Bronchial epithelial cell (primary cell): ENCODE data around the gene VTCN1. TPM values are rescaled to one million over a fixed set of nuclear protein-coding genes. Genes with fewer than 3 reads are reported as not detected.

Experiments used
- DNase-seq: peaks from one replicate; pipeline ENCODE4 v3.0.0-alpha.2; 2010; ENCODE audit warnings: low read depth
- FAIRE-seq: peaks from 2 replicates; lab custom pipeline; 2011; peaks lifted over from hg19 to GRCh38; lab: Jason Lieb, UNC
- H3K27me3 ChIP-seq: 2 replicates; pipeline ENCODE4 v1.5.1; 2011; ENCODE audit warnings: low read length; ENCODE audit not compliant: control insufficient read depth, insufficient read depth
- H3K36me3 ChIP-seq: 2 replicates; pipeline ENCODE4 v1.5.1; 2011; ENCODE audit warnings: low read length; ENCODE audit not compliant: control insufficient read depth, insufficient read depth
- H3K4me3 ChIP-seq: 2 replicates; pipeline ENCODE4 v1.5.1; 2011; ENCODE audit warnings: mild to moderate bottlenecking, low read depth, low read length, control low read depth
- CTCF ChIP-seq: IDR thresholded peaks from 2 replicates; pipeline ENCODE4 v1.5.1; 2011; ENCODE audit warnings: mild to moderate bottlenecking, moderate library complexity, low read length, control low read depth, inconsistent platforms; ENCODE audit not compliant: insufficient read depth, severe bottlenecking
- total RNA-seq: library from RNA; depleted of rRNA; stranded (reverse); fragments of >200 nt; gene quantifications from 2 replicates; pipeline ENCODE4 v1.2.1, GENCODE V29; 2014

Gene VTCN1
- total RNA-seq, 1 donor from 2014 or later, result 0.26 TPM

GRCh38 chr1:117174851-117175250 is 35.9 kb downstream of the VTCN1 start:
- Histone ChIP-seq H3K27me3 (no peaks in the 10 kb centered on the region), H3K36me3 (no peaks in the 10 kb centered on the region), H3K4me3 (no peak overlapping the region)
- TF ChIP-seq CTCF, result no peak
- DNase-seq, result no peak
- FAIRE-seq, result no peak

GRCh38 chr1:117173691-117174090 is 37.0 kb downstream of the VTCN1 start:
- no peaks in the 10 kb centered on the region for H3K27me3 ChIP-seq
- no peak overlapping the region for H3K4me3 ChIP-seq
- no peak for FAIRE-seq
- no peak for TF ChIP-seq CTCF
- no peak for DNase-seq
- no peaks in the 10 kb centered on the region for H3K36me3 ChIP-seq

GRCh38 chr1:117173006-117173405 is 37.7 kb downstream of the VTCN1 start:
- Histone ChIP-seq H3K27me3 (no peaks in the 10 kb centered on the region), H3K4me3 (no peak overlapping the region), H3K36me3 (no peaks in the 10 kb centered on the region)
- no peak for TF ChIP-seq CTCF
- no peak for DNase-seq
- no peak for FAIRE-seq

- Histone ChIP-seq H3K27me3 (no peaks in the 10 kb centered on the region), H3K36me3 (no peaks in the 10 kb centered on the region), H3K4me3 (no peak overlapping the region)
- FAIRE-seq (no peak), DNase-seq (peak; percentile 93)
- TF ChIP-seq CTCF, result no peak
These were observed 38.7 kb downstream of the VTCN1 start for GRCh38 chr1:117171900-117172511.

GRCh38 chr1:117169871-117170596 is 40.7 kb downstream of the VTCN1 start:
- Histone ChIP-seq H3K36me3 (no peaks in the 10 kb centered on the region), H3K27me3 (no peaks in the 10 kb centered on the region), H3K4me3 (no peak overlapping the region)
- DNase-seq, result no peak
- FAIRE-seq, result no peak
- TF ChIP-seq CTCF, result no peak

GRCh38 chr1:117167402-117167801 is 43.3 kb downstream of the VTCN1 start:
- H3K27me3 ChIP-seq, result no peaks in the 10 kb centered on the region
- DNase-seq, result peak; percentile 74
- no peaks in the 10 kb centered on the region for H3K36me3 ChIP-seq
- H3K4me3 ChIP-seq, result no peak overlapping the region
- TF ChIP-seq CTCF, result no peak
- no peak for FAIRE-seq
